Endothelial cell of umbilical vein (primary cell): ENCODE data around the gene CTXND1. TPM values are rescaled to one million over a fixed set of nuclear protein-coding genes. Genes with fewer than 3 reads are reported as not detected.

ENCODE experiments used
- BruUV-seq: library from RNA; stranded (reverse); fragments of 400-500 nt; replicated peaks from 2 replicates; lab custom pipeline; 2021; lab: Mats Ljungman, UMichigan
- CTCF ChIA-PET: fragments of 300-600, 350-600 bp; sonication (Branson Sonifier 250); formaldehyde crosslinking; loops from one replicate; lab custom pipeline; 2021; ENCODE audit warnings: antibody characterized with exemption, inconsistent platforms; lab: Charles Lee
- POLR2A ChIA-PET: fragments of 300-600, 350-600 bp; sonication (Branson Sonifier 250); formaldehyde crosslinking; loops from one replicate; lab custom pipeline; 2021; ENCODE audit warnings: antibody characterized with exemption, inconsistent platforms; lab: Charles Lee
- DNase-seq: peaks from one replicate; pipeline ENCODE4 v3.0.0-alpha.2; 2011; ENCODE audit warnings: low read depth, low spot score
- FAIRE-seq: peaks from 2 replicates; lab custom pipeline; 2011; peaks lifted over from hg19 to GRCh38; lab: Jason Lieb, UNC
- H2AFZ ChIP-seq: 2 replicates; pipeline ENCODE4 v1.6.0; 2012; ENCODE audit warnings: low read depth, low read length, control low read depth, inconsistent platforms
- H3K27ac ChIP-seq: 2 replicates; pipeline ENCODE4 v1.5.1; 2011; ENCODE audit warnings: low read depth, mild to moderate bottlenecking, control low read depth, low read length, moderate library complexity; ENCODE audit not compliant: insufficient read depth
- H3K27me3 ChIP-seq, 2 experiments: 2 replicates each; pipeline versions ENCODE4 v1.6.0 to v1.6.1; 2011; ENCODE audit warnings: low read length in 2 of 2, mixed read lengths in 1 of 2; ENCODE audit not compliant: control insufficient read depth in 2 of 2, insufficient read depth in 2 of 2
- H3K36me3 ChIP-seq, 2 experiments: 2 replicates in 1 of 2; 3 replicates in 1 of 2; pipeline ENCODE4 v1.5.1; 2011; ENCODE audit warnings: low read length in 2 of 2, mild to moderate bottlenecking in 1 of 2, moderate library complexity in 1 of 2; ENCODE audit not compliant: control insufficient read depth in 2 of 2, insufficient read depth in 2 of 2; ENCODE audit errors: extremely low read depth in 1 of 2
- H3K4me1 ChIP-seq: 3 replicates; pipeline ENCODE4 v1.5.1; 2011; ENCODE audit warnings: mild to moderate bottlenecking, low read length; ENCODE audit not compliant: control insufficient read depth, insufficient read depth; ENCODE audit errors: extremely low read depth
- H3K4me2 ChIP-seq: 2 replicates; pipeline ENCODE4 v1.6.1; 2011; ENCODE audit warnings: low read length, control low read depth, mixed read lengths; ENCODE audit not compliant: insufficient read depth
- H3K4me3 ChIP-seq, 3 experiments: fragments of 200-600 bp in 1 of 3; sonication (generic), shearing (Covaris generic) in 1 of 3; replicated peaks in 1 of 3; 2 replicates each; pipeline ENCODE4 v1.5.1; 2011 to 2016; ENCODE audit warnings: control low read depth in 3 of 3, low read length in 3 of 3, mild to moderate bottlenecking in 2 of 3, inconsistent platforms in 1 of 3, low read depth in 1 of 3, moderate library complexity in 1 of 3; ENCODE audit not compliant: insufficient read depth in 1 of 3
- H3K79me2 ChIP-seq: 2 replicates; pipeline ENCODE4 v1.6.0; 2012; ENCODE audit warnings: low read length, inconsistent platforms; ENCODE audit not compliant: control insufficient read depth, insufficient read depth
- H3K9ac ChIP-seq: replicated peaks from 2 replicates; pipeline ENCODE3; 2011; ENCODE audit warnings: low read length, control low read depth; ENCODE audit not compliant: insufficient read depth; ENCODE audit errors: extremely low read depth
- H3K9me1 ChIP-seq: replicated peaks from 3 replicates; pipeline ENCODE4 v1.6.0; 2011; ENCODE audit warnings: mild to moderate bottlenecking, low read length; ENCODE audit not compliant: control insufficient read depth, insufficient read depth; ENCODE audit errors: extremely low read depth
- H3K9me3 ChIP-seq: replicated peaks from 2 replicates; pipeline ENCODE4 v1.5.1; 2012; ENCODE audit warnings: low read length, inconsistent platforms; ENCODE audit not compliant: control insufficient read depth, insufficient read depth
- H4K20me1 ChIP-seq: replicated peaks from 2 replicates; pipeline ENCODE3; 2011; ENCODE audit warnings: mild to moderate bottlenecking, low read length; ENCODE audit not compliant: control insufficient read depth, insufficient read depth; ENCODE audit errors: extremely low read depth
- EZH2 ChIP-seq: IDR thresholded peaks from 2 replicates; pipeline ENCODE4 v1.6.1; 2012; ENCODE audit warnings: borderline replicate concordance, low read depth, mild to moderate bottlenecking, moderate library complexity, low read length, inconsistent platforms; ENCODE audit not compliant: severe bottlenecking
- FOS ChIP-seq: IDR thresholded peaks from 2 replicates; pipeline ENCODE4 v1.6.1; 2011; ENCODE audit warnings: mild to moderate bottlenecking, low read length, moderate library complexity, borderline replicate concordance; ENCODE audit not compliant: insufficient read depth
- GATA2 ChIP-seq: IDR thresholded peaks from 2 replicates; pipeline ENCODE4 v1.7.0; 2011; ENCODE audit warnings: low read depth, mild to moderate bottlenecking, moderate library complexity, mixed read lengths, low read length; ENCODE audit not compliant: insufficient read length, insufficient read depth
- JUN ChIP-seq: IDR thresholded peaks from 2 replicates; pipeline ENCODE4 v1.6.1; 2011; ENCODE audit warnings: borderline replicate concordance, low read depth; ENCODE audit not compliant: insufficient read length, insufficient read depth
- MYC ChIP-seq: IDR thresholded peaks from one replicate; pipeline ENCODE4 v1.6.1; 2011; ENCODE audit warnings: mild to moderate bottlenecking, low read depth, low read length
- POLR2A ChIP-seq: IDR thresholded peaks from 2 replicates; pipeline ENCODE4 v1.6.1; 2012; ENCODE audit warnings: low read depth, mild to moderate bottlenecking, control low read depth, low read length
- POLR2AphosphoS5 ChIP-seq: IDR thresholded peaks from 2 replicates; pipeline ENCODE4 v1.6.1; 2012; ENCODE audit warnings: low read depth, mild to moderate bottlenecking, control low read depth, low read length, moderate library complexity; ENCODE audit not compliant: insufficient read depth
- dilution Hi-C: fragments of 300-500 bp; cut with MboI; formaldehyde crosslinking; loops from one replicate; pipeline ENCODE4 v1.15.0; 2019; ENCODE audit warnings: low sequenced_read_pairs; ENCODE audit not compliant: extremely low pct_ligation_motif_present
- intact Hi-C: fragments of 100-400 bp; cut with micrococcal nuclease; formaldehyde crosslinking; loops from one replicate; pipeline ENCODE4 v1.10.0; 2022
- polyA plus RNA-seq, 4 experiments: library from polyadenylated mRNA; depleted of rRNA in 3 of 4; stranded (reverse) in 3 of 4; unstranded in 1 of 4; fragments of >200 nt; gene quantifications; 2 replicates each; pipeline versions ENCODE4 v1.2.1 to v1.2.3, GENCODE V29; 2011 to 2012; ENCODE audit warnings: missing spikeins in 1 of 4
- total RNA-seq: library from RNA; stranded (reverse); gene quantifications from 2 replicates; pipeline ENCODE4 v1.2.3, GENCODE V29; 2021
- TF ChIP-seq, protein P1 (sequence below): IDR thresholded peaks from 2 replicates; pipeline ENCODE4 v1.6.1; 2011; ENCODE audit not compliant: insufficient read depth, insufficient read length
- TF ChIP-seq, protein P2 (sequence below), 2 donors: IDR thresholded peaks; 1 replicate in 1 of 2; 2 replicates in 1 of 2; pipeline ENCODE4 v1.5.1; 2011; ENCODE audit warnings: low read length in 2 of 2, mild to moderate bottlenecking in 2 of 2, moderate library complexity in 2 of 2, control low read depth in 1 of 2, inconsistent platforms in 1 of 2, low read depth in 1 of 2; ENCODE audit not compliant: insufficient read depth in 1 of 2; ENCODE audit errors: extremely low read depth in 1 of 2

CTXND1 gene
- total and polyA plus RNA-seq, 2 donors (not counting 3 experiments of a cell fraction or from before 2014, with no cell fraction given), result not detected

DNA sequence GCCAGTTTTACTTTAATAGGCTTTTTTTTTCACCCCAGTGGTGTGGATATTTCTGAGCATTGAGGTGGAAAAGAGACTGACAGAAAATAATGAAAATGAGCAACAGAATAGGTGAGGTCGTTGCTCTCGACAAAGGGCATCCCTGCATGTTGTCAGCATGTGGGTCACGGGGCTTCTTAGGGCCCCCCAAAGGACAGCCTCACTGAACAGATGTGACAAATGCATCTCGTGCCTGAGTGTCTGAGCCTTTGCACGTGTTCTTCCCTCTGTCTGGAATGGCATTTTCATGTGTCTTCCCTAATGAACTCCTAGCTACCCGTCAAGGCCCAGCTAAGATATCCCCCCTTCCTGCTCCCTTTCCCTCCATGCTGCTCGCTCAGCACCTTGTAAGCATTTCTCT lies 67.5 kb downstream of the CTXND1 start:
- H3K9ac ChIP-seq, result no peak overlapping the region
- DNase-seq (no peak), FAIRE-seq (no peak)
- no peaks in the 10 kb centered on the region for H4K20me1 ChIP-seq
- H3K27ac ChIP-seq, result no peak overlapping the region
- no peak overlapping the region for H3K4me3 ChIP-seq
- no peaks in the 10 kb centered on the region for H3K27me3 ChIP-seq
- no peaks in the 10 kb centered on the region for H3K9me1 ChIP-seq
- POLR2A ChIA-PET, result no interaction called here
- H3K9me3 ChIP-seq, result no peaks in the 10 kb centered on the region
- no TSS peak for BruUV-seq
- H3K79me2 ChIP-seq, result no peaks in the 10 kb centered on the region
- no peak for TF ChIP-seq FOS
- TF ChIP-seq GATA2, result no peak
- no peak for TF ChIP-seq MYC
- TF ChIP-seq EZH2, result no peak
- no peak for TF ChIP-seq JUN
- TF ChIP-seq POLR2A, result no peak
- H3K4me1 ChIP-seq, result peaks cover 24% of the 10 kb centered on the region
- H3K4me2 ChIP-seq, result no peak overlapping the region
- no peaks in the 10 kb centered on the region for H3K36me3 ChIP-seq
- intact Hi-C loops, result no loop called here
- dilution Hi-C loops, result no loop called here
- no peak overlapping the region for H2AFZ ChIP-seq
- CTCF ChIA-PET, result interaction anchor here (0.7 to 1.5 kb wide), 3 partner anchors 11 to 845 kb away, joined by 3 to 5 read pairs (median 3); partner anchors contain the start of gene FAH

DNA sequence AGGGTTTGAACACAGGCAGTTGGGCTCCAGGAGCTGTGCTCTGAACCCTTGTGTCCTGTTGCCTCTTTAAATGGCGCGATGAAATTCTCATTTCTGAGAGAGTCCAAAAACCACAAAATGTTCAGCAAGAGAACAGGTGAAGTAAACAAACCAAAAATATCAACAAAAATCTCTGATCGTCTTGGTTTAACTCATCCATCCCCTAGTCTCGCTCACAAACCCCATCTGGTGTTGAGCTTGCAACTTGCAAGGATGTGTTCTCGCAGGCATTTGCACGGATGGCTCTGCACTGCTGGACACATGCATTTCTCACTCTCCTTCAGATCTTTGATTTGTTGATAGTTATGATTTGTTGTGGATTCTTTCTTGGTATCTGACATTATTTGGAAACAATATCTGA lies 68.1 kb downstream of the CTXND1 start:
- no peak overlapping the region for H3K4me3 ChIP-seq
- no peaks in the 10 kb centered on the region for H4K20me1 ChIP-seq
- no peaks in the 10 kb centered on the region for H3K36me3 ChIP-seq
- ChIA-PET POLR2A (no interaction called here), CTCF (interaction anchor here (0.6 to 1.5 kb wide), 4 partner anchors 11 to 844 kb away, joined by 3 to 5 read pairs (median 4); partner anchors contain the start of gene FAH)
- intact Hi-C loops (loop anchor here (1.0 kb wide), 1 partner anchor 31 kb away; no protein-coding TSS in a partner anchor), dilution Hi-C loops (no loop called here)
- H3K9me1 ChIP-seq, result no peaks in the 10 kb centered on the region
- BruUV-seq, result no TSS peak
- no peaks in the 10 kb centered on the region for H3K27me3 ChIP-seq
- H3K4me2 ChIP-seq, result no peak overlapping the region
- peaks cover 30% of the 10 kb centered on the region for H3K4me1 ChIP-seq
- TF ChIP-seq, protein P1, sequence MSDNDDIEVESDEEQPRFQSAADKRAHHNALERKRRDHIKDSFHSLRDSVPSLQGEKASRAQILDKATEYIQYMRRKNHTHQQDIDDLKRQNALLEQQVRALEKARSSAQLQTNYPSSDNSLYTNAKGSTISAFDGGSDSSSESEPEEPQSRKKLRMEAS, result no peak
- TF ChIP-seq POLR2A, result no peak
- no peak for TF ChIP-seq MYC
- no peak for TF ChIP-seq GATA2
- TF ChIP-seq JUN, result no peak
- no peak for TF ChIP-seq EZH2
- TF ChIP-seq, protein P2, sequence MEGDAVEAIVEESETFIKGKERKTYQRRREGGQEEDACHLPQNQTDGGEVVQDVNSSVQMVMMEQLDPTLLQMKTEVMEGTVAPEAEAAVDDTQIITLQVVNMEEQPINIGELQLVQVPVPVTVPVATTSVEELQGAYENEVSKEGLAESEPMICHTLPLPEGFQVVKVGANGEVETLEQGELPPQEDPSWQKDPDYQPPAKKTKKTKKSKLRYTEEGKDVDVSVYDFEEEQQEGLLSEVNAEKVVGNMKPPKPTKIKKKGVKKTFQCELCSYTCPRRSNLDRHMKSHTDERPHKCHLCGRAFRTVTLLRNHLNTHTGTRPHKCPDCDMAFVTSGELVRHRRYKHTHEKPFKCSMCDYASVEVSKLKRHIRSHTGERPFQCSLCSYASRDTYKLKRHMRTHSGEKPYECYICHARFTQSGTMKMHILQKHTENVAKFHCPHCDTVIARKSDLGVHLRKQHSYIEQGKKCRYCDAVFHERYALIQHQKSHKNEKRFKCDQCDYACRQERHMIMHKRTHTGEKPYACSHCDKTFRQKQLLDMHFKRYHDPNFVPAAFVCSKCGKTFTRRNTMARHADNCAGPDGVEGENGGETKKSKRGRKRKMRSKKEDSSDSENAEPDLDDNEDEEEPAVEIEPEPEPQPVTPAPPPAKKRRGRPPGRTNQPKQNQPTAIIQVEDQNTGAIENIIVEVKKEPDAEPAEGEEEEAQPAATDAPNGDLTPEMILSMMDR (IDR thresholded peaks at IDR 0.05; ENCODE audit: extremely low read depth in 1 of 2, insufficient read depth in 1 of 2, low read depth in 1 of 2, low read length in 2 of 2), result no peak
- no peak for TF ChIP-seq FOS
- TF ChIP-seq POLR2AphosphoS5, result no peak
- no peak overlapping the region for H3K9ac ChIP-seq
- no peaks in the 10 kb centered on the region for H3K9me3 ChIP-seq
- no peak overlapping the region for H2AFZ ChIP-seq
- H3K79me2 ChIP-seq, result no peaks in the 10 kb centered on the region
- FAIRE-seq, result no peak
- no peak overlapping the region for H3K27ac ChIP-seq
- no peak for DNase-seq
